Skeletal muscle tissue (tissue), 5 donors: ENCODE measurements around the gene HARS1. TPM values are rescaled to one million over a fixed set of nuclear protein-coding genes. Genes with fewer than 3 reads are reported as not detected.
A peak's percentile ranks its signal among the peaks of the same experiment; 100 is the strongest.
"Not testable (repeated sequence)": the region's sequence is repeated elsewhere in the genome, so short reads cannot be mapped to it uniquely, and the experiment has no call there.

Source experiments
- H3K27ac ChIP-seq: one replicate; pipeline ENCODE4 v1.7.0; 2013; ENCODE audit warnings: mild to moderate bottlenecking, low read depth, low read length, inconsistent platforms
- H3K27me3 ChIP-seq, 3 donors: one replicate each; pipeline ENCODE4 v1.7.0; 2013; ENCODE audit warnings: low read length in 3 of 3; ENCODE audit not compliant: control insufficient read depth in 3 of 3, insufficient read depth in 3 of 3
- H3K36me3 ChIP-seq, 3 donors: one replicate each; pipeline ENCODE4 v1.7.0; 2013; ENCODE audit warnings: low read length in 3 of 3; ENCODE audit not compliant: control insufficient read depth in 3 of 3, insufficient read depth in 3 of 3
- H3K4me1 ChIP-seq, 3 donors: one replicate each; pipeline ENCODE4 v1.7.0; 2013; ENCODE audit warnings: low read length in 3 of 3, mild to moderate bottlenecking in 3 of 3; ENCODE audit not compliant: control insufficient read depth in 3 of 3, insufficient read depth in 3 of 3
- H3K4me3 ChIP-seq, 3 donors: one replicate each; pipeline ENCODE4 v1.7.0; 2013; ENCODE audit warnings: low read length in 3 of 3
- H3K9ac ChIP-seq, 3 donors: one replicate each; pipeline ENCODE4 v1.7.0; 2013; ENCODE audit warnings: low read length in 3 of 3, mild to moderate bottlenecking in 3 of 3, moderate library complexity in 2 of 3, low read depth in 1 of 3
- H3K9me3 ChIP-seq, 3 donors: one replicate each; pipeline ENCODE4 v1.7.0; 2013; ENCODE audit warnings: low read length in 3 of 3; ENCODE audit not compliant: control insufficient read depth in 3 of 3
- small RNA-seq: library from RNA; depleted of rRNA; stranded (forward); fragments of <200 nt; gene quantifications from one replicate; pipeline ENCODE3, GENCODE V24; 2014
- total RNA-seq: library from RNA; depleted of rRNA; stranded (reverse); fragments of >200 nt; gene quantifications from one replicate; pipeline ENCODE4 v1.2.3, GENCODE V29; 2014
- donor health status: Osteomylitis.

HARS1 gene
- total RNA-seq, 1 donor from 2014 or later, result 40.2 TPM

GRCh38 chr5:140627972-140628371, 63.2 kb downstream of the HARS1 start:
- no peak overlapping the region for H3K4me3 ChIP-seq

GRCh38 chr5:140624886-140625285, 66.3 kb downstream of the HARS1 start:
- H3K27ac ChIP-seq, H3K4me1 ChIP-seq, H3K36me3 ChIP-seq, H3K9ac ChIP-seq, H3K9me3 ChIP-seq, H3K4me3 ChIP-seq, H3K27me3 ChIP-seq: not testable (repeated sequence)

More at GRCh38 chr5:140627972-140628371, 63.2 kb downstream of the HARS1 start:
- H3K27ac ChIP-seq, result no peak overlapping the region
- no peaks in the 10 kb centered on the region for H3K9me3 ChIP-seq
- H3K4me1 ChIP-seq, result peaks cover 14 to 15% (median 14%) of the 10 kb centered on the region in 3 donors
- H3K9ac ChIP-seq, result no peak overlapping the region
- H3K27me3 ChIP-seq, result no peaks in the 10 kb centered on the region
- no peaks in the 10 kb centered on the region for H3K36me3 ChIP-seq

Small RNA genes within 50 kb of the gene (small RNA-seq; reads per million reads assigned to genes)
- gene VTRNA1-1, result 3.8 reads per million, percentile 89 among the genes with 10 or more reads in this experiment
- 0.28 reads per million, percentile 25 among the genes with 10 or more reads in this experiment for gene VTRNA1-2
- 0.07 reads per million for gene VTRNA1-3

Other genes starting within 250 kb of the HARS1 start
- gene EIF4EBP3, start 143.7 kb downstream of the HARS1 start, total RNA-seq, result not detected
- 15.1 TPM for gene SRA1, start 133.9 kb downstream of the HARS1 start, total RNA-seq
- 7.3 TPM for gene APBB3, start 126.8 kb downstream of the HARS1 start, total RNA-seq
- gene SLC35A4, start 126.5 kb downstream of the HARS1 start, total RNA-seq, result 7.3 TPM
- gene CD14, start 58.2 kb downstream of the HARS1 start, total RNA-seq, result 39.7 TPM
- gene TMCO6, start 51.9 kb downstream of the HARS1 start, total RNA-seq, result 2.6 TPM
- gene NDUFA2, start 43.7 kb downstream of the HARS1 start, total RNA-seq, result 42.8 TPM
- gene IK, start 43.5 kb downstream of the HARS1 start, total RNA-seq, result 60.5 TPM
- gene WDR55, start 26.5 kb downstream of the HARS1 start, total RNA-seq, result 9.4 TPM
- not detected for gene DND1, start 17.8 kb downstream of the HARS1 start, total RNA-seq
- gene HARS2, start 85 bp upstream of the HARS1 start, total RNA-seq, result 15.7 TPM
- 33.4 TPM for gene ZMAT2, start 9.1 kb upstream of the HARS1 start, total RNA-seq
- not detected for gene PCDHA1, start 94.8 kb upstream of the HARS1 start, total RNA-seq
- under 0.01 TPM for gene PCDHA2, start 103.5 kb upstream of the HARS1 start, total RNA-seq
- not detected for gene PCDHA3, start 109.7 kb upstream of the HARS1 start, total RNA-seq
- gene PCDHA4, start 115.7 kb upstream of the HARS1 start, total RNA-seq, result 0.52 TPM
- not detected for gene PCDHA5, start 130.2 kb upstream of the HARS1 start, total RNA-seq
- under 0.01 TPM for gene PCDHA6, start 136.6 kb upstream of the HARS1 start, total RNA-seq
- gene PCDHA7, start 142.9 kb upstream of the HARS1 start, total RNA-seq, result 0.52 TPM
- 0.52 TPM for gene PCDHA8, start 149.8 kb upstream of the HARS1 start, total RNA-seq
- gene PCDHA9, start 157.0 kb upstream of the HARS1 start, total RNA-seq, result 0.52 TPM
- gene PCDHA10, start 164.5 kb upstream of the HARS1 start, total RNA-seq, result under 0.01 TPM
- under 0.01 TPM for gene PCDHA11, start 177.6 kb upstream of the HARS1 start, total RNA-seq
- not detected for gene PCDHA12, start 183.9 kb upstream of the HARS1 start, total RNA-seq
- under 0.01 TPM for gene PCDHA13, start 190.8 kb upstream of the HARS1 start, total RNA-seq
- gene PCDHAC1, start 234.9 kb upstream of the HARS1 start, total RNA-seq, result 0.52 TPM